Endothelial cell of umbilical vein (primary cell): ENCODE results near the gene ADGRG1. TPM values are rescaled to one million over a fixed set of nuclear protein-coding genes. Genes with fewer than 3 reads are reported as not detected.

Experiments
- BruUV-seq: library from RNA; stranded (reverse); fragments of 400-500 nt; replicated peaks from 2 replicates; lab custom pipeline; 2021; lab: Mats Ljungman, UMichigan
- CTCF ChIA-PET: fragments of 300-600, 350-600 bp; sonication (Branson Sonifier 250); formaldehyde crosslinking; loops from one replicate; lab custom pipeline; 2021; ENCODE audit warnings: antibody characterized with exemption, inconsistent platforms; lab: Charles Lee
- POLR2A ChIA-PET: fragments of 300-600, 350-600 bp; sonication (Branson Sonifier 250); formaldehyde crosslinking; loops from one replicate; lab custom pipeline; 2021; ENCODE audit warnings: antibody characterized with exemption, inconsistent platforms; lab: Charles Lee
- DNase-seq: peaks from one replicate; pipeline ENCODE4 v3.0.0-alpha.2; 2011; ENCODE audit warnings: low read depth, low spot score
- FAIRE-seq: peaks from 2 replicates; lab custom pipeline; 2011; peaks lifted over from hg19 to GRCh38; lab: Jason Lieb, UNC
- H2AFZ ChIP-seq: 2 replicates; pipeline ENCODE4 v1.6.0; 2012; ENCODE audit warnings: low read depth, low read length, control low read depth, inconsistent platforms
- H3K27ac ChIP-seq: 2 replicates; pipeline ENCODE4 v1.5.1; 2011; ENCODE audit warnings: low read depth, mild to moderate bottlenecking, control low read depth, low read length, moderate library complexity; ENCODE audit not compliant: insufficient read depth
- H3K27me3 ChIP-seq, 2 experiments: 2 replicates each; pipeline versions ENCODE4 v1.6.0 to v1.6.1; 2011; ENCODE audit warnings: low read length in 2 of 2, mixed read lengths in 1 of 2; ENCODE audit not compliant: control insufficient read depth in 2 of 2, insufficient read depth in 2 of 2
- H3K36me3 ChIP-seq, 2 experiments: 2 replicates in 1 of 2; 3 replicates in 1 of 2; pipeline ENCODE4 v1.5.1; 2011; ENCODE audit warnings: low read length in 2 of 2, mild to moderate bottlenecking in 1 of 2, moderate library complexity in 1 of 2; ENCODE audit not compliant: control insufficient read depth in 2 of 2, insufficient read depth in 2 of 2; ENCODE audit errors: extremely low read depth in 1 of 2
- H3K4me1 ChIP-seq: 3 replicates; pipeline ENCODE4 v1.5.1; 2011; ENCODE audit warnings: mild to moderate bottlenecking, low read length; ENCODE audit not compliant: control insufficient read depth, insufficient read depth; ENCODE audit errors: extremely low read depth
- H3K4me2 ChIP-seq: 2 replicates; pipeline ENCODE4 v1.6.1; 2011; ENCODE audit warnings: low read length, control low read depth, mixed read lengths; ENCODE audit not compliant: insufficient read depth
- H3K4me3 ChIP-seq, 3 experiments: fragments of 200-600 bp in 1 of 3; sonication (generic), shearing (Covaris generic) in 1 of 3; replicated peaks in 1 of 3; 2 replicates each; pipeline ENCODE4 v1.5.1; 2011 to 2016; ENCODE audit warnings: control low read depth in 3 of 3, low read length in 3 of 3, mild to moderate bottlenecking in 2 of 3, inconsistent platforms in 1 of 3, low read depth in 1 of 3, moderate library complexity in 1 of 3; ENCODE audit not compliant: insufficient read depth in 1 of 3
- H3K79me2 ChIP-seq: 2 replicates; pipeline ENCODE4 v1.6.0; 2012; ENCODE audit warnings: low read length, inconsistent platforms; ENCODE audit not compliant: control insufficient read depth, insufficient read depth
- H3K9ac ChIP-seq: replicated peaks from 2 replicates; pipeline ENCODE3; 2011; ENCODE audit warnings: low read length, control low read depth; ENCODE audit not compliant: insufficient read depth; ENCODE audit errors: extremely low read depth
- H3K9me1 ChIP-seq: replicated peaks from 3 replicates; pipeline ENCODE4 v1.6.0; 2011; ENCODE audit warnings: mild to moderate bottlenecking, low read length; ENCODE audit not compliant: control insufficient read depth, insufficient read depth; ENCODE audit errors: extremely low read depth
- H3K9me3 ChIP-seq: replicated peaks from 2 replicates; pipeline ENCODE4 v1.5.1; 2012; ENCODE audit warnings: low read length, inconsistent platforms; ENCODE audit not compliant: control insufficient read depth, insufficient read depth
- H4K20me1 ChIP-seq: replicated peaks from 2 replicates; pipeline ENCODE3; 2011; ENCODE audit warnings: mild to moderate bottlenecking, low read length; ENCODE audit not compliant: control insufficient read depth, insufficient read depth; ENCODE audit errors: extremely low read depth
- CTCF ChIP-seq, 2 donors: IDR thresholded peaks; 1 replicate in 1 of 2; 2 replicates in 1 of 2; pipeline ENCODE4 v1.5.1; 2011; ENCODE audit warnings: low read length in 2 of 2, mild to moderate bottlenecking in 2 of 2, moderate library complexity in 2 of 2, control low read depth in 1 of 2, inconsistent platforms in 1 of 2, low read depth in 1 of 2; ENCODE audit not compliant: insufficient read depth in 1 of 2; ENCODE audit errors: extremely low read depth in 1 of 2
- FOS ChIP-seq: IDR thresholded peaks from 2 replicates; pipeline ENCODE4 v1.6.1; 2011; ENCODE audit warnings: mild to moderate bottlenecking, low read length, moderate library complexity, borderline replicate concordance; ENCODE audit not compliant: insufficient read depth
- GATA2 ChIP-seq: IDR thresholded peaks from 2 replicates; pipeline ENCODE4 v1.7.0; 2011; ENCODE audit warnings: low read depth, mild to moderate bottlenecking, moderate library complexity, mixed read lengths, low read length; ENCODE audit not compliant: insufficient read length, insufficient read depth
- JUN ChIP-seq: IDR thresholded peaks from 2 replicates; pipeline ENCODE4 v1.6.1; 2011; ENCODE audit warnings: borderline replicate concordance, low read depth; ENCODE audit not compliant: insufficient read length, insufficient read depth
- MYC ChIP-seq: IDR thresholded peaks from one replicate; pipeline ENCODE4 v1.6.1; 2011; ENCODE audit warnings: mild to moderate bottlenecking, low read depth, low read length
- POLR2A ChIP-seq: IDR thresholded peaks from 2 replicates; pipeline ENCODE4 v1.6.1; 2012; ENCODE audit warnings: low read depth, mild to moderate bottlenecking, control low read depth, low read length
- dilution Hi-C: fragments of 300-500 bp; cut with MboI; formaldehyde crosslinking; loops from one replicate; pipeline ENCODE4 v1.15.0; 2019; ENCODE audit warnings: low sequenced_read_pairs; ENCODE audit not compliant: extremely low pct_ligation_motif_present
- intact Hi-C: fragments of 100-400 bp; cut with micrococcal nuclease; formaldehyde crosslinking; loops from one replicate; pipeline ENCODE4 v1.10.0; 2022
- polyA plus RNA-seq, 4 experiments: library from polyadenylated mRNA; depleted of rRNA in 3 of 4; stranded (reverse) in 3 of 4; unstranded in 1 of 4; fragments of >200 nt; gene quantifications; 2 replicates each; pipeline versions ENCODE4 v1.2.1 to v1.2.3, GENCODE V29; 2011 to 2012; ENCODE audit warnings: missing spikeins in 1 of 4
- total RNA-seq: library from RNA; stranded (reverse); gene quantifications from 2 replicates; pipeline ENCODE4 v1.2.3, GENCODE V29; 2021
- TF ChIP-seq, protein P1 (sequence below): IDR thresholded peaks from 2 replicates; pipeline ENCODE4 v1.6.1; 2011; ENCODE audit not compliant: insufficient read depth, insufficient read length

ADGRG1 gene
- total and polyA plus RNA-seq, 2 donors (not counting 3 experiments of a cell fraction or from before 2014, with no cell fraction given), result 45.6 to 92.5 TPM

DNA sequence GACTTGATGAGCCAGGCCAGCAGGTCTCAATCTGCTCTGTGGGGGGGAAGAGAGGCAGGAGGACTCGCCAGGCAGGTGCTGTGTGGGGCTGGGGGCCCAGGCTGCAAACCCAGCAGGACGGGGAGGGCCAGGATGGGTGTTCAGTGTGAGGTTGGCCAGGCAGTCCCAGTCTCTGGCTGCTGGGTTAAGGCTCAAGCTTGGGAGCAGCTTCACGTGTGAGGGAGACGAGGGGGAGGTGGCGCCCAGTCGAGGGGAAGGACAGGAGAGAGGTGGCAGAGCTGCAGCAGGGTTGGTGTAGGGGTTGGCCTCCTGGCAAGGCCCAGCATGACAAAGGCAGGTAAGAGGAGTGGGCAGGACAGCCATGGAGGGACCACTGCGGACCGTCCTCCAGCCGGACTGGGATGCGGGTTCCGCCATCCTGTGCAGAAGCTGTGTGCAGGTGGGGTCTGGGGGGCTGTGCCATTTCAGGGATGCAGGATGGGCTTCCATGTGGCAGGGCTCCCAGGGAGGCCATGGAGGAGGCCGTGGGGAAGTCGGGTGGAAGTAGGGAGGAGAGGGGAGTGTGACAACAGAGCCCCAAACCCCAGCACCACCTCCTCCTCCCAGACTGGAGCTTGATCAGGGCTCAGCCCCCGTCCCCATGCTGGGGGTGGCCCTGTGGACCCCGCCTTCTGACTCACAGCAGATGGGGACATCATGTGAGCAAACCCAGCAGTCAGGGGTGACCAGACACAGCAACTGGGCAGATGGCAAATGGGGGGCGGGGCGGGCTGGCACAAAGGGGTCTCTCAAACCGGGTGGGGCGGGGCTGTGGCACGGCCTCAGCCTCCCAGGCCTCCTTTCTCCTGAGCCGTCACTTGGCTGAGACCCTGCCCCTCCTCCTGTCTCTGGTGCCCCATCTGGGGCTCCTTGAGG, 2.8 kb downstream of the ADGRG1 start:
- H3K36me3 ChIP-seq, result no peaks in the 10 kb centered on the region
- CTCF ChIA-PET, result interaction anchor here (0.6 to 2.0 kb wide), 5 partner anchors 13 to 40 kb away, joined by 3 to 7 read pairs (median 5); no protein-coding TSS in a partner anchor
- H3K4me2 ChIP-seq, result no peak overlapping the region
- H3K27ac ChIP-seq, result no peak overlapping the region
- H4K20me1 ChIP-seq, result no peaks in the 10 kb centered on the region
- no peak overlapping the region for H3K9ac ChIP-seq
- H3K4me1 ChIP-seq, result peaks cover 60% of the 10 kb centered on the region
- H3K27me3 ChIP-seq, result no peaks in the 10 kb centered on the region
- DNase-seq (no peak), FAIRE-seq (no peak)
- no peaks in the 10 kb centered on the region for H3K9me1 ChIP-seq
- no peak overlapping the region for H2AFZ ChIP-seq
- BruUV-seq, result no TSS peak
- intact Hi-C loops, result no loop called here
- dilution Hi-C loops, result no loop called here
- no peaks in the 10 kb centered on the region for H3K9me3 ChIP-seq
- H3K79me2 ChIP-seq, result peaks cover 76% of the 10 kb centered on the region
- no peak overlapping the region for H3K4me3 ChIP-seq
- POLR2A ChIA-PET, result no interaction called here
- TF ChIP-seq MYC (no peak), CTCF (IDR thresholded peaks at IDR 0.05; ENCODE audit: extremely low read depth in 1 of 2, insufficient read depth in 1 of 2, low read depth in 1 of 2, low read length in 2 of 2) (no peak), GATA2 (no peak), POLR2A (no peak), JUN (no peak), FOS (no peak)
- TF ChIP-seq, protein P1, sequence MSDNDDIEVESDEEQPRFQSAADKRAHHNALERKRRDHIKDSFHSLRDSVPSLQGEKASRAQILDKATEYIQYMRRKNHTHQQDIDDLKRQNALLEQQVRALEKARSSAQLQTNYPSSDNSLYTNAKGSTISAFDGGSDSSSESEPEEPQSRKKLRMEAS, result no peak
